ENCODE results near the gene CNTROB.
"Not testable (repeated sequence)": the region's sequence is repeated elsewhere in the genome, so short reads cannot be mapped to it uniquely, and the experiment has no call there.

CNTROB gene

DNA sequence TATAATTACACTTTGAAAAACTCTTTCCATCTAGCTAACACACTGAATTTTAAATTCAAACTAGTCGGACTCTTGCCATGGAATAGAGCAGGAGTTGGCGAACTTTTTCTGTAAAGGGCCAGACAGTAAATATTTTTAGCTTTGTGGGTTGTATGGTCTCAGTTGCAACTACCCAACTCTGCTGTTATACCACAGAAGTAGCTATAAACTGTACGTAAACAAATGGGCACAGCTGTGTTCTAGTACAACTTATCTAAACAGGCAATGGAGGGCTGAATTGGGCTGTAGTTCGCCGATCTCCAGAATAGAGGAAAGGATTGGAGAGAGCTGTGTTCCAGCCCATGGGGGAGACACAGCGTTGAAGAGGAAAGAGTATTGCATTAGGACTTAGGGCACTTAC is 8.7 kb downstream of the CNTROB start:
- DNase-seq (ENCODE audit: low read depth in 2 of 2): no peak

- no peak for DNase-seq (ENCODE audit: low read depth in 2 of 2)
Observed at GRCh38 chr17:7943291-7943690, 11.3 kb downstream of the CNTROB start.

DNA sequence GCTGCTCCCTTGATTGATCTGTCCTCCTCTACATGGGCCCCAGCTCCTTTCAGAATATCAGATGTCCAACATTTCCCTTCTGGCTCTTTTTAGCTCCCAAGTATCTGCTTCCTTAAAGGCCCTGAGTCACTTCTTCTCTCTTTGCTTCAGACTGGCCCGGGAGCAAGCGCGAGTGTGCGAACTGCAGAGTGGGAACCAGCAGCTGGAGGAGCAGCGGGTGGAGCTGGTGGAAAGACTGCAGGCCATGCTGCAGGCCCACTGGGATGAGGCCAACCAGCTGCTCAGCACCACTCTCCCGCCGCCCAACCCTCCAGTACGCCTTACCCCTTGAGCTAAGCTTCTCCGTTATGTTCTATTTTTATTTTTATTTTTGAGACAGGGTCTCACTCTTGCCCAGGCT is 12.3 kb downstream of the CNTROB start:
- no peak for DNase-seq (ENCODE audit: low read depth in 2 of 2)

GRCh38 chr17:7945651-7946050 is 13.6 kb downstream of the CNTROB start:
- DNase-seq (ENCODE audit: low read depth in 2 of 2): no peak

DNA sequence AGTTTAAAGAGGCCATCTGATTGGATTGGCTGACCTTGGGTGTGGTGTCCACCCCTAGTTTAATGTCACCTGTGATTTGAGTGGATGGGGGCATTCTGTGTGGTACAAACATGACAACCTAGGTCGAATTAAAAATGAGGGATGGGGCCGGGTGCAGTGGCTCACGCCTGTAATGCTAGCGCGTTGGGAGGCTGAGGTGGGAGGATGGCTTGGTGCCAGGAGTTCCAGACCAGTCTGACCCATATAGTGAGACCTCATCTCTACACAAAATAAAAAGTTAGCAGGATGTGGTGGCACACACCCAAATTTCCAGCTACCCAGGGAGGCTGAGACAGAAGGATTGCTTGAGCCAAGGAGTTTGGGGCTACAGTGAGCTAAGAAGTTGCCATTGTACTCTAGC is 14.4 kb downstream of the CNTROB start:
- no peak for DNase-seq (ENCODE audit: low read depth in 2 of 2)

GRCh38 chr17:7947651-7948050 is 15.6 kb downstream of the CNTROB start:
- no peak for DNase-seq (ENCODE audit: low read depth in 2 of 2)

DNA sequence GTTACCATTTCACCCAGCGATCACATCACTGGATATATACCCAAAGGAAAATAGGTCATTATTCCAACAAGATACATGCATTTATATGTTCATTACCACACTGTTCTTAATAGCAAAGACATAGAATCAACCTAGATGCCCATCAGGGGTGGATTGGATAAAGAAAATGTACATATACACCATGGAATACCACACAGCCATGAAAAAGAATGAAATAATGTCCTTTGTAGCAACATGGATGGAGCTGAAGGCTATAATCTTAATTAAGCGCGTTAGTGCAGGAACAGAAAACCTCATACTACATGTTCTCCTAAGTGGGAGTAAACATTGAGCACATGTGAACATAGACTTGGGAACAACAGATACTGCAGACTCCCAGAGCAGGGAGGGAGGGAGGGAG is 18.6 kb downstream of the CNTROB start:
- DNase-seq (ENCODE audit: low read depth in 2 of 2): no peak

- DNase-seq (ENCODE audit: low read depth in 2 of 2): no peak
Observed at GRCh38 chr17:7951143-7951792, 19.3 kb downstream of the CNTROB start.

DNA sequence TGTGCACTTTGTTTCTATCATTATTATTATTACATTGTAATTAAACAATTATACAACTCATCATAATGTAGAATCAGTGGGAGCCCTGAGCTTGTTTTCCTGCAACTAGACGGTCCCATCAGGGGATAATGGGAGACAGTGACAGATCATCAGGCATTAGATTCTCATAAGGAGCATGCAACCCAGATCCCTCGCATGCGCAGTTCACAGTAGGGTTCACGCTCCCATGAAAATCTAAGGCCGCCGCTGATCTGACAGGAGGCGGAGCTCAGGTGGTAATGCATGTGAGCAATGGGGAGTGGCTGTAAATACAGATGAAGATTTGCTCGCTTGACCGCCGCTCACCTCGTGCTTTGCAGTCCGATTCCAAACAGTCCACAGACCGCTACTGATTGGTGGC is 21.3 kb downstream of the CNTROB start:
- not testable (repeated sequence) for DNase-seq (ENCODE audit: low read depth in 2 of 2)

DNA sequence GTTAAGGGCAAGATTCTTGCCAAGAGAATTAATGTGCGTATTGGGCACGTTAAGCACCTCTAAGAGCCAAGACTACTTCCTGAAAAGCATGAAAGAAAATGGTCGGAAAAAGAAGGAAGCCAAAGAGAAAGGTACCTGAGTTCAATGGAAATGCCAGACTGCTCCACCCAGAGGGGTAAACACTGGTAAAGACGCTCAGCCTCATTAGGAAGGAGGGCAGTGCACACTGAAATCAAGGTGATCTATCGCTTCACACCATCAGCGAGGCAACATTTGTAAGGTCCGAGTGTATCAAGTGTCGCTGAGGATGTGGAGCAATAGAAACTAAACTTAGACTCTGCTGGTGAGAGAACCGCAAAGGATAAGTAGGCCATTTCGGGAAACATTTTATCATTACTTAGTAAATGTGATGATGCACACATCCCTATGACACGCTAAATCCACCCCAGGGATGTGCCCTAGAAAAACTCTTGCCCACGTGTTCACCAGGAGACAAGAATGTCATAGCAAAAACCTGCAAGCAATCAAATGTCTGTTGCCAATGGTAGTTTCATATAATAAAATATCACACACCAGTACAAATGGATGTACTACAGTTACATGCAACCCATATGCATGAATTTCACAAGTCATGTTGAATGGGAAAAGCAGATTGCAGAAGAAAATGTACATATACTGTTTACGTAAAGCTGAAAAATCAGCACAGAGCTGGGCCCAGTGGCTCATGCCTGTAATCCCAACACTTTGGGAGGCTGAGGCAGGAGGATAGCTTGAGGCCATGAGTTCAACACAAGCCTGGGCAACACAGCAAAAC is 23.6 kb downstream of the CNTROB start:
- DNase-seq (ENCODE audit: low read depth in 2 of 2): no peak

DNA sequence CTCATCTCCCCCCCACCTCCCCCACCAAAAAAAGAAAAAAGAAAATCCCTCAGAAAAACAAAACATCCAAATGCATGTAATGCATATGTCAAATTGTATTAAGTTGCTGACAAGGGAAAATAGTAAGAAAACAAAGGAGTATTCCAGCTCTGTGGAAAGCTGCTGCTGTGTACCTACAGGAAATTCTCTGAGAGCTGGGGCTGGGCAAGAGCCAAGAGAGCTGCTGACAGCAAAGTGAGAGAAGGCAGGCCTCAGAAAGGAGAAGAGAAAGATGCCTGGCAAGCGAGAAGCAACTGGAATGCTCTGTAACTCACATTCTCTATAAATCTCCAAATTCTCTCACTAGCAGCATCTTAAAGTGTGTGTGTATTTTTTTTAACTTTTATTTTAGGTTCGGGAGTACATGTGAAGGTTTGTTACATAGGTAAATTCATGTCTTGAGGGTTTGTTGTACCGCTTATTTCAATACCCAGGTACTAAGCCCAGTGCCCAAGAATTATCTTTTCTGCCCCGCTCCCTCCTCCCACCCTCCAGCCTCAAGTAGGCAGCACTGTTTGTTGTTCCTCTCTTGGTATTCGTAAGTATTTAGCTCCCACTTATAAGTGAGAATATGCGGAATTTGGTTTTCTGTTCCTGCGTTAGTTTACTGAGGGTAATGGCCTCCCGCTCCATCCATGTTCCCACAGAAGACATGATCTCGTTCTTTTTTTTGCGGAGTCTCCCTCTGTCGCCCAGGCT is 24.4 kb downstream of the CNTROB start:
- DNase-seq (ENCODE audit: low read depth in 2 of 2): no peak

GRCh38 chr17:7959503-7960253 is 27.7 kb downstream of the CNTROB start:
- DNase-seq (ENCODE audit: low read depth in 2 of 2): no peak

- DNase-seq (ENCODE audit: low read depth in 2 of 2): no peak
Observed at GRCh38 chr17:7961421-7961820, 29.4 kb downstream of the CNTROB start.

- DNase-seq (ENCODE audit: low read depth in 2 of 2): no peak
Observed at GRCh38 chr17:7967751-7968150, 35.7 kb downstream of the CNTROB start.

DNA sequence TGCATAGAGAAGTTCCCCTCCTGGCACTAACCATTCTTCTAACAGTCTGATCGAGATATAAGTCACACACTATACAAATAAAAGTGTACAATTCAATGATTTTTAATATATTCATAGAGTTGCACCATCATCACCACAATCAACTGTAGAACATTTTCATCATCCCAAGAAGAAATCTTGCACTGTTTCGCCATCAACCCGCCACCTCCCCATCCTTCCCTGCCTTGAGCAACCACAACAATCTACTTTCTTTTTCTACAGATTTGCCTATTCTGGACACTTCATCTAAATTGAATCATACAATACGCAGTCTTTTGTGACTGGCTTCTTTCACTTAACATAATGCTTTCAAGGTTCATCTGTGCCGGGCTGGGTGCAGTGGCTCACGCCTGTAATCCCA is 37.4 kb downstream of the CNTROB start:
- DNase-seq (ENCODE audit: low read depth in 2 of 2): no peak

- DNase-seq (ENCODE audit: low read depth in 2 of 2): no peak
Observed at GRCh38 chr17:7971651-7972050, 39.6 kb downstream of the CNTROB start.

- DNase-seq (ENCODE audit: low read depth in 2 of 2): no peak
Observed at GRCh38 chr17:7972131-7972785, 40.3 kb downstream of the CNTROB start.

GRCh38 chr17:7974638-7975131 is 42.7 kb downstream of the CNTROB start:
- no peak for DNase-seq (ENCODE audit: low read depth in 2 of 2)

DNA sequence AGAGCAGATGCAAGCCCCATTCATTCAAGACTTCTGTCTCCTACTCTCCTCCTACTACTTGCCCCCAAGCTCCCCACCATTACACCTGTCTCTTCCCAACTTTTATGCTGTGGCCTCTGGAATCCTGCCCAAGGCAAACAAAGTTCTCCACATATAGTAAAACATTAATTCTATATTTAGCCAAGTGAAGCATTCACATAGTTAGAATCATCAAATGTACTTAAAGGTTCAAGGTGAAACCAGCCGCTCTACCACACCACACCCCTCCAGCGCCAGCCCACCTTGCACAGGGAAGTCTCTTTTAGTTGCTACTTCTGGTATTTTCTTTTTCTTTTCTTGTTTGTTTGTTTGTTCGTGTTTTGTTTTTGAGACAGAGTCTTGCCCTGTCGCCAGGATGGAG is 45.0 kb downstream of the CNTROB start:
- DNase-seq (ENCODE audit: low read depth in 2 of 2): no peak

GRCh38 chr17:7977805-7978204 is 45.8 kb downstream of the CNTROB start:
- no peak for DNase-seq (ENCODE audit: low read depth in 2 of 2)

DNA sequence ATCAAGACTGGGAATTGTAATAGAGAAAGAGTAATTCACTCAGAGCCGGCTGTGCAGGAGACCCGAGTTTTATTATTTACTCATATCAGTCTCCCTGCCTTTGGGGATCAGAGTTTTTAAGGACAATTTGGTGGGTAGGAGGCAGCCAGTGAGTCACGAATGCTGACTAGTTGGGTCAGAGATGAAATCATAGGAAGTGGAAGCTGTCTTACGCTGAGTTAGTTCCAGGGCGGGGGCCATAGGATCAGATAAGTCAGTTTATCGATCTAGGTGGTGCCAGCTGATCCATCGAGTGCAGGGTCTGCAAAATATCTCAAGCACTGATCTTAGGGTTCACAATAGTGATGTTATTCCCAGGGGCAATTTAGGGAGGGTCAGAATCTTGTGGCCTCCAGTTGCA is 50.2 kb downstream of the CNTROB start:
- DNase-seq (ENCODE audit: low read depth in 2 of 2): no peak
